Gastrocnemius medialis (tissue), 4 donors: ENCODE results near the gene COL20A1. TPM values are rescaled to one million over a fixed set of nuclear protein-coding genes. Genes with fewer than 3 reads are reported as not detected.

Experiments
- ATAC-seq, 2 donors: fragments of 150-250 bp; one replicate each; pipeline ENCODE4 v1.9.1; 2016
- DNase-seq, 2 donors: peaks; one replicate each; pipeline ENCODE4 v3.0.0-alpha.2; 2019
- H3K27ac ChIP-seq, 4 donors: fragments of 200-600 bp; sonication (generic); 1 replicate in 1 of 4; 2 replicates in 3 of 4; pipeline ENCODE4 v1.5.1; 2016 to 2018; ENCODE audit warnings: mild to moderate bottlenecking in 2 of 4, moderate library complexity in 1 of 4
- H3K27me3 ChIP-seq, 3 donors: fragments of 200-600 bp; sonication (generic) in 2 of 3; 1 replicate in 1 of 3; 2 replicates in 2 of 3; pipeline versions ENCODE4 v1.5.1 to v1.6.0; 2016 to 2019; ENCODE audit warnings: mild to moderate bottlenecking in 1 of 3, moderate library complexity in 1 of 3
- H3K36me3 ChIP-seq, 2 donors: fragments of 200-600 bp; sonication (generic) in 1 of 2; one replicate each; pipeline ENCODE4 v1.5.1; 2017 to 2018
- H3K4me1 ChIP-seq, 2 donors: fragments of 200-600 bp; sonication (generic) in 1 of 2; one replicate each; pipeline ENCODE4 v1.5.1; 2016 to 2017; ENCODE audit warnings: mild to moderate bottlenecking in 2 of 2
- H3K4me3 ChIP-seq, 4 donors: fragments of 200-600 bp; sonication (generic) in 3 of 4; 1 replicate in 1 of 4; 2 replicates in 3 of 4; pipeline ENCODE4 v1.5.1; 2016 to 2019; ENCODE audit warnings: mild to moderate bottlenecking in 2 of 4
- H3K9me3 ChIP-seq, 3 donors: fragments of 200-600 bp; sonication (generic) in 2 of 3; 1 replicate in 1 of 3; 2 replicates in 2 of 3; pipeline ENCODE4 v1.5.1; 2016 to 2019
- CTCF ChIP-seq, 5 experiments: fragments of 450-650 bp in 3 of 5; fragments of 200-600 bp in 2 of 5; sonication (generic) in 2 of 5; IDR thresholded peaks in 4 of 5; conservative IDR thresholded peaks in 1 of 5; 1 replicate in 4 of 5; 2 replicates in 1 of 5; pipeline ENCODE4 v1.5.1; 2016 to 2019; ENCODE audit warnings: antibody characterized with exemption in 5 of 5, mild to moderate bottlenecking in 3 of 5, moderate library complexity in 3 of 5
- POLR2A ChIP-seq, 2 donors: fragments of 450-650 bp; IDR thresholded peaks; one replicate each; pipeline ENCODE4 v1.6.1; 2017; ENCODE audit warnings: antibody characterized with exemption in 2 of 2, mild to moderate bottlenecking in 2 of 2, moderate library complexity in 2 of 2
- in situ Hi-C, 4 donors: fragments of 200-750 bp; cut with MboI; loops; one replicate each; pipeline versions ENCODE4 v1.15.0 to v1.8.0; 2017; ENCODE audit warnings: low sequenced_read_pairs in 4 of 4
- intact Hi-C: fragments of 100-400 bp; cut with DNase I; formaldehyde crosslinking; loops from one replicate; pipeline ENCODE4 v1.15.1; 2023; ENCODE audit warnings: low total_unique reads
- total RNA-seq, 4 donors: library from RNA; depleted of rRNA; stranded (reverse); fragments of >200 nt; gene quantifications; one replicate each; pipeline versions ENCODE4 v1.1.0 to v1.2.3, GENCODE V29; 2016

Gene COL20A1
- total RNA-seq, 4 donors from 2014 or later: 0.23 TPM; not detected in 3

GRCh38 chr20:63268671-63269439, 24.1 kb upstream of the COL20A1 start:
- no peaks in the 10 kb centered on the region for H3K9me3 ChIP-seq
- intact Hi-C loops (no loop called here), in situ Hi-C loops (no loop called here)
- TF ChIP-seq CTCF (IDR thresholded peaks at IDR 0.05 in 4 of 5, conservative IDR thresholded peaks at IDR 0.05 in 1 of 5): no peak
- TF ChIP-seq POLR2A (IDR thresholded peaks at IDR 0.05): no peak
- no peak overlapping the region for H3K4me3 ChIP-seq
- ATAC-seq: no peak
- no peak overlapping the region for H3K27ac ChIP-seq
- H3K36me3 ChIP-seq: no peaks in the 10 kb centered on the region
- H3K4me1 ChIP-seq: peaks cover 13 to 17% of the 10 kb centered on the region in 2 donors
- no peak for DNase-seq
- H3K27me3 ChIP-seq: peaks cover 26 to 48% (median 43%) of the 10 kb centered on the region in 3 donors

GRCh38 chr20:63269724-63270123, 23.3 kb upstream of the COL20A1 start:
- no peaks in the 10 kb centered on the region for H3K9me3 ChIP-seq
- H3K4me3 ChIP-seq: no peak overlapping the region
- intact Hi-C loops (no loop called here), in situ Hi-C loops (no loop called here)
- TF ChIP-seq CTCF (IDR thresholded peaks at IDR 0.05 in 4 of 5, conservative IDR thresholded peaks at IDR 0.05 in 1 of 5) (no peak), POLR2A (IDR thresholded peaks at IDR 0.05) (no peak)
- ATAC-seq (no peak), DNase-seq (no peak)
- peaks cover 19 to 24% of the 10 kb centered on the region in 2 donors for H3K4me1 ChIP-seq
- H3K27ac ChIP-seq: no peak overlapping the region
- no peaks in the 10 kb centered on the region for H3K36me3 ChIP-seq
- peaks cover 22 to 40% (median 37%) of the 10 kb centered on the region in 3 donors for H3K27me3 ChIP-seq

GRCh38 chr20:63270606-63271325, 22.2 kb upstream of the COL20A1 start:
- intact Hi-C loops: no loop called here
- TF ChIP-seq CTCF (IDR thresholded peaks at IDR 0.05 in 4 of 5, conservative IDR thresholded peaks at IDR 0.05 in 1 of 5) (no peak), POLR2A (IDR thresholded peaks at IDR 0.05) (no peak)
- DNase-seq (no peak), ATAC-seq (no peak)
- Histone ChIP-seq H3K4me1 (peaks cover 24% of the 10 kb centered on the region in 2 donors), H3K27me3 (peaks cover 21 to 33% (median 29%) of the 10 kb centered on the region in 3 donors), H3K27ac (no peak overlapping the region), H3K36me3 (peaks cover 0 to 2% of the 10 kb centered on the region in 2 donors), H3K4me3 (no peak overlapping the region), H3K9me3 (no peaks in the 10 kb centered on the region)
- in situ Hi-C loops: no loop called here

- H3K36me3 ChIP-seq: peaks cover 0 to 18% of the 10 kb centered on the region in 2 donors
- intact Hi-C loops: loop anchor here (2.0 kb wide), 1 partner anchor 56 kb away; the partner anchor contains the start of gene YTHDF1
- H3K27me3 ChIP-seq: peaks cover 12 to 21% (median 21%) of the 10 kb centered on the region in 3 donors
- no peaks in the 10 kb centered on the region for H3K9me3 ChIP-seq
- H3K4me3 ChIP-seq: peak within 1 kb of the TSS; percentile 84 to 99 (median 93)
- peak within 1 kb of the TSS; percentile 50 to 67 (median 63) for H3K27ac ChIP-seq
- TF ChIP-seq POLR2A (IDR thresholded peaks at IDR 0.05) (peak; percentile 57 to 77), CTCF (IDR thresholded peaks at IDR 0.05 in 4 of 5, conservative IDR thresholded peaks at IDR 0.05 in 1 of 5) (no peak)
- DNase-seq: peak; percentile 76 to 80
- H3K4me1 ChIP-seq: peaks cover 19 to 24% of the 10 kb centered on the region in 2 donors
- in situ Hi-C loops: no loop called here
- peak; percentile 86 to 96 for ATAC-seq
Measured at GRCh38 chr20:63272105-63273058, 20.6 kb upstream of the COL20A1 start, which contains the start of gene ARFGAP1. ARFGAP1 (plus strand) TSS chr20:63272813; CDS start chr20:63275581, 2,768 bp downstream.
